Measurements from ENCODE around the gene ENOX1.

DNA sequence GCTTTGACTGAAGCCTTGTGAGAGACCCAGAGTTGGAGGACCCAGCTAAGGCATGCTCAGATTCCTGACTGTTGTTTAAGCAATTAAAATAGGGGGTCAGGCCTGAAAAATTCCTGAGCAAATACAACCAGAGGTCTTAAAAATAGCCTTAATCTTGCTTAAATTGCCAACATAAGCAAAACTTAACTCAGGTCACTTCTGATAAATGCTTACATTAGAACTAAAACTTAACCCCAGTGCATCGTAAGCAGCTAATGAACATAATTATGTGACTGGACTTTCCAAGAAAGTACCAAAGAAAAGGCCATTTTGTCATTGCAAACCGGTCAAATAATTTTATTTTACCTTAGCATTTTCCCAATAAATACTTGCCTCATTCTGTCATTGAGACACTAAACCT lies 294.5 kb downstream of the ENOX1 start:
- no peak for TF ChIP-seq POLR2AphosphoS5 (IDR thresholded peaks at IDR 0.05; ENCODE audit: low read depth, low read length)
- no peak for TF ChIP-seq SIN3A (IDR thresholded peaks at IDR 0.05; ENCODE audit: borderline replicate concordance, insufficient read depth, low read length)
- no peak for TF ChIP-seq TAF1 (IDR thresholded peaks at IDR 0.05; ENCODE audit: borderline replicate concordance, insufficient read depth, low read length)
- TF ChIP-seq, protein P1, sequence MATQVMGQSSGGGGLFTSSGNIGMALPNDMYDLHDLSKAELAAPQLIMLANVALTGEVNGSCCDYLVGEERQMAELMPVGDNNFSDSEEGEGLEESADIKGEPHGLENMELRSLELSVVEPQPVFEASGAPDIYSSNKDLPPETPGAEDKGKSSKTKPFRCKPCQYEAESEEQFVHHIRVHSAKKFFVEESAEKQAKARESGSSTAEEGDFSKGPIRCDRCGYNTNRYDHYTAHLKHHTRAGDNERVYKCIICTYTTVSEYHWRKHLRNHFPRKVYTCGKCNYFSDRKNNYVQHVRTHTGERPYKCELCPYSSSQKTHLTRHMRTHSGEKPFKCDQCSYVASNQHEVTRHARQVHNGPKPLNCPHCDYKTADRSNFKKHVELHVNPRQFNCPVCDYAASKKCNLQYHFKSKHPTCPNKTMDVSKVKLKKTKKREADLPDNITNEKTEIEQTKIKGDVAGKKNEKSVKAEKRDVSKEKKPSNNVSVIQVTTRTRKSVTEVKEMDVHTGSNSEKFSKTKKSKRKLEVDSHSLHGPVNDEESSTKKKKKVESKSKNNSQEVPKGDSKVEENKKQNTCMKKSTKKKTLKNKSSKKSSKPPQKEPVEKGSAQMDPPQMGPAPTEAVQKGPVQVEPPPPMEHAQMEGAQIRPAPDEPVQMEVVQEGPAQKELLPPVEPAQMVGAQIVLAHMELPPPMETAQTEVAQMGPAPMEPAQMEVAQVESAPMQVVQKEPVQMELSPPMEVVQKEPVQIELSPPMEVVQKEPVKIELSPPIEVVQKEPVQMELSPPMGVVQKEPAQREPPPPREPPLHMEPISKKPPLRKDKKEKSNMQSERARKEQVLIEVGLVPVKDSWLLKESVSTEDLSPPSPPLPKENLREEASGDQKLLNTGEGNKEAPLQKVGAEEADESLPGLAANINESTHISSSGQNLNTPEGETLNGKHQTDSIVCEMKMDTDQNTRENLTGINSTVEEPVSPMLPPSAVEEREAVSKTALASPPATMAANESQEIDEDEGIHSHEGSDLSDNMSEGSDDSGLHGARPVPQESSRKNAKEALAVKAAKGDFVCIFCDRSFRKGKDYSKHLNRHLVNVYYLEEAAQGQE (IDR thresholded peaks at IDR 0.05; ENCODE audit: insufficient read depth in 1 of 2, low read depth in 2 of 2, low read length in 2 of 2), result no peak

Measured in PFSK-1 (cell line).